Pancreas (tissue), 10 donors: ENCODE results near the gene HNMT. TPM values are rescaled to one million over a fixed set of nuclear protein-coding genes. Genes with fewer than 3 reads are reported as not detected.
"Not testable (repeated sequence)": the region's sequence is repeated elsewhere in the genome, so short reads cannot be mapped to it uniquely, and the experiment has no call there.

Source experiments
- ATAC-seq, 4 donors: fragments of 200-7000 bp; cut with Tn5 transposase; one replicate each; pipeline versions ENCODE4 v1.8.0 to v1.9.1; 2020; ENCODE audit warnings: mild to moderate bottlenecking in 4 of 4, moderate library complexity in 4 of 4
- DNase-seq, 6 donors: peaks; one replicate each; pipeline ENCODE4 v3.0.0-alpha.2; 2020
- FAIRE-seq: peaks from 2 replicates; lab custom pipeline; 2012; peaks lifted over from hg19 to GRCh38; lab: Jason Lieb, UNC
- H3K27ac ChIP-seq, 4 donors: fragments of 200-600 bp; sonication (generic); 1 replicate in 3 of 4; 2 replicates in 1 of 4; pipeline versions ENCODE4 v1.5.0 to v1.8.0; 2020
- H3K27me3 ChIP-seq, 4 donors: fragments of 200-600 bp; one replicate each; pipeline ENCODE4 v1.8.0; 2021
- H3K36me3 ChIP-seq, 3 donors: fragments of 200-600 bp; sonication (generic) in 1 of 3; one replicate each; pipeline versions ENCODE4 v1.5.0 to v1.8.0; 2020 to 2021
- H3K4me1 ChIP-seq, 3 donors: fragments of 200-600 bp; one replicate each; pipeline ENCODE4 v1.8.0; 2021
- H3K4me3 ChIP-seq, 4 donors: fragments of 200-600 bp; sonication (generic) in 2 of 4; one replicate each; pipeline versions ENCODE4 v1.5.0 to v1.8.0; 2020 to 2021
- H3K9me3 ChIP-seq, 4 donors: fragments of 200-600 bp; one replicate each; pipeline ENCODE4 v1.8.0; 2021
- CTCF ChIP-seq, 4 donors: fragments of 200-600 bp; sonication (generic) in 3 of 4; IDR thresholded peaks; one replicate each; pipeline versions ENCODE4 v1.5.0 to v1.8.0; 2021; ENCODE audit warnings: antibody characterized with exemption in 4 of 4
- WGBS, 2 donors: extraction: QIAGEN DNeasy Blood & Tissue Kit; methylation state at CpG; one replicate each; pipeline ENCODE4 v1.1.7; 2013; 5-methylcytosine and 5-hydroxymethylcytosine counted together
- intact Hi-C, 3 donors: fragments of 100-400 bp; cut with DNase I; formaldehyde crosslinking; loops; one replicate each; pipeline versions ENCODE4 v1.11.1 to v1.14.2; 2022
- polyA plus RNA-seq, 2 donors: library from polyadenylated mRNA; stranded (reverse); fragments of 200-250 nt; gene quantifications; one replicate each; pipeline ENCODE4 v1.2.3, GENCODE V29; 2013
- total RNA-seq, 6 donors: library from RNA; stranded (reverse); fragmentation: NEBNext Ultra II Directional in 4 of 6; extraction: Animal tissue kit (Norgen Biotek cat#: 25700) in 4 of 6; gene quantifications; one replicate each; pipeline versions ENCODE4 v1.2.1 to v1.2.4, GENCODE V29; 2021 to 2023
- donor health status: healthy with polysubstance abuse.
- donor health status: DM: no; HTN: no; CAD: no; lungs with moderate emphysema.
- donor health status: DM: no; HTN: no; CAD: no.
- donor health status: control.
- donor health status: control.
- donor health status: Bipolar disorder and iron deficiency.
- donor health status: DM: yes; HTN: yes; CAD: no.
- donor health status: DM: no; HTN: no; CAD: no.
- donor health status: DM: no; HTN: no; CAD: no.
- donor health status: DM: yes; HTN: yes; CAD: no.

The HNMT gene
- total and polyA plus RNA-seq, 8 donors = 14.8 to 44.6 (median 25.1) TPM

- H3K4me3 ChIP-seq = no peak overlapping the region
- DNase-seq = no peak
- FAIRE-seq = no peak
- no peaks in the 10 kb centered on the region for H3K4me1 ChIP-seq
- no peaks in the 10 kb centered on the region for H3K27me3 ChIP-seq
- 90 to 97% methylated on average over 3 of the region's 3 CpGs for WGBS, 2 donors
- no peaks in the 10 kb centered on the region for H3K9me3 ChIP-seq
- ATAC-seq = no peak
- intact Hi-C loops = no loop called here
- no peak for TF ChIP-seq CTCF (IDR thresholded peaks at IDR 0.05)
- no peaks in the 10 kb centered on the region for H3K36me3 ChIP-seq
- no peak overlapping the region for H3K27ac ChIP-seq
These were observed 78.0 kb downstream of the HNMT start for GRCh38 chr2:138042311-138042710.

GRCh38 chr2:138043588-138043987 lies 79.3 kb downstream of the HNMT start:
- H3K27ac ChIP-seq, FAIRE-seq, H3K27me3 ChIP-seq, H3K4me1 ChIP-seq, H3K9me3 ChIP-seq, DNase-seq, H3K4me3 ChIP-seq, H3K36me3 ChIP-seq, intact Hi-C loops, ATAC-seq: not testable (repeated sequence)
- 95 to 99% methylated on average over 6 of the region's 6 CpGs for WGBS, 2 donors

GRCh38 chr2:138058427-138058826 lies 94.2 kb downstream of the HNMT start:
- H3K9me3 ChIP-seq = no peaks in the 10 kb centered on the region

GRCh38 chr2:138059487-138060300 lies 95.4 kb downstream of the HNMT start:
- Histone ChIP-seq H3K9me3 (no peaks in the 10 kb centered on the region), H3K36me3 (no peaks in the 10 kb centered on the region), H3K27me3 (no peaks in the 10 kb centered on the region), H3K4me1 (no peaks in the 10 kb centered on the region), H3K27ac (no peak overlapping the region), H3K4me3 (no peak overlapping the region)
- TF ChIP-seq CTCF (IDR thresholded peaks at IDR 0.05) = no peak
- intact Hi-C loops = no loop called here
- ATAC-seq = no peak
- 59 to 69% methylated on average over 3 of the region's 3 CpGs for WGBS, 2 donors
- no peak for DNase-seq
- FAIRE-seq = no peak

More at GRCh38 chr2:138058427-138058826, 94.2 kb downstream of the HNMT start:
- no peak for TF ChIP-seq CTCF (IDR thresholded peaks at IDR 0.05)
- Histone ChIP-seq H3K27ac (no peak overlapping the region), H3K4me1 (no peaks in the 10 kb centered on the region), H3K36me3 (no peaks in the 10 kb centered on the region), H3K27me3 (no peaks in the 10 kb centered on the region), H3K4me3 (no peak overlapping the region)
- 0 to 29% methylated on average over 1 of the region's 1 CpG for WGBS, 2 donors
- intact Hi-C loops = no loop called here
- DNase-seq = no peak
- ATAC-seq = no peak
- no peak for FAIRE-seq

GRCh38 chr2:138060301-138060635 lies 96.0 kb downstream of the HNMT start:
- ATAC-seq (peak; percentile 24 to 81 (median 54)), DNase-seq (peak in 5 of 6 donors; percentile 17 to 62 (median 57)), FAIRE-seq (no peak)
- 67 to 79% methylated on average over 1 of the region's 1 CpG for WGBS, 2 donors
- no peak overlapping the region for H3K4me3 ChIP-seq
- intact Hi-C loops = no loop called here
- H3K27me3 ChIP-seq = no peaks in the 10 kb centered on the region
- no peak overlapping the region for H3K27ac ChIP-seq
- no peaks in the 10 kb centered on the region for H3K9me3 ChIP-seq
- no peak for TF ChIP-seq CTCF (IDR thresholded peaks at IDR 0.05)
- no peaks in the 10 kb centered on the region for H3K36me3 ChIP-seq
- no peaks in the 10 kb centered on the region for H3K4me1 ChIP-seq
